Astrocyte (in vitro differentiated cells and primary cell): ENCODE data around the gene JPH4. TPM values are rescaled to one million over a fixed set of nuclear protein-coding genes. Genes with fewer than 3 reads are reported as not detected.

ENCODE experiments used
- DNase-seq: peaks from one replicate; pipeline ENCODE4 v3.0.0-alpha.2; 2010; ENCODE audit warnings: low read depth
- FAIRE-seq: peaks from 2 replicates; lab custom pipeline; 2011; peaks lifted over from hg19 to GRCh38; lab: Jason Lieb, UNC
- H2AFZ ChIP-seq: 2 replicates; pipeline ENCODE4 v1.6.0; 2012; ENCODE audit warnings: low read depth, low read length, inconsistent platforms
- H3K27ac ChIP-seq: 2 replicates; pipeline ENCODE4 v1.5.1; 2011; ENCODE audit warnings: low read depth, low read length, inconsistent platforms
- H3K27me3 ChIP-seq: 2 replicates; pipeline ENCODE4 v1.6.0; 2011; ENCODE audit warnings: low read length, inconsistent platforms; ENCODE audit not compliant: insufficient read depth
- H3K36me3 ChIP-seq: 2 replicates; pipeline ENCODE4 v1.5.1; 2011; ENCODE audit warnings: low read length, inconsistent platforms; ENCODE audit not compliant: insufficient read depth
- H3K4me1 ChIP-seq: 2 replicates; pipeline ENCODE4 v1.5.1; 2011; ENCODE audit warnings: low read length, inconsistent platforms; ENCODE audit not compliant: insufficient read depth
- H3K4me2 ChIP-seq: 2 replicates; pipeline ENCODE4 v1.6.0; 2012; ENCODE audit warnings: low read length, inconsistent platforms
- H3K4me3 ChIP-seq: 2 replicates; pipeline ENCODE4 v1.5.1; 2011; ENCODE audit warnings: low read depth, mild to moderate bottlenecking, low read length, inconsistent platforms; ENCODE audit not compliant: insufficient read depth
- H3K79me2 ChIP-seq: 2 replicates; pipeline ENCODE4 v1.6.0; 2012; ENCODE audit warnings: mild to moderate bottlenecking, low read length, inconsistent platforms; ENCODE audit not compliant: insufficient read depth
- H3K9ac ChIP-seq: 2 replicates; pipeline ENCODE4 v1.6.0; 2012; ENCODE audit warnings: mild to moderate bottlenecking, low read length, inconsistent platforms
- H3K9me3 ChIP-seq: 2 replicates; pipeline ENCODE4 v1.5.1; 2012; ENCODE audit warnings: low read depth, mild to moderate bottlenecking, low read length, inconsistent platforms; ENCODE audit not compliant: insufficient read depth
- H4K20me1 ChIP-seq: 2 replicates; pipeline ENCODE4 v1.6.0; 2012; ENCODE audit warnings: low read length, inconsistent platforms; ENCODE audit not compliant: insufficient read depth
- H3K27ac Mint-ChIP-seq: one replicate; pipeline ENCODE4 v1.8.0; 2021; ENCODE audit warnings: mild to moderate bottlenecking, mixed read lengths; ENCODE audit not compliant: unreplicated experiment
- H3K27me3 Mint-ChIP-seq: one replicate; pipeline ENCODE4 v1.8.0; 2021; ENCODE audit warnings: low read depth, mixed read lengths; ENCODE audit not compliant: unreplicated experiment
- H3K36me3 Mint-ChIP-seq: one replicate; pipeline ENCODE4 v1.8.0; 2021; ENCODE audit warnings: low read depth, mixed read lengths; ENCODE audit not compliant: unreplicated experiment
- H3K4me1 Mint-ChIP-seq: one replicate; pipeline ENCODE4 v1.8.0; 2021; ENCODE audit warnings: low read depth, mixed read lengths; ENCODE audit not compliant: unreplicated experiment
- H3K4me3 Mint-ChIP-seq: one replicate; pipeline ENCODE4 v1.8.0; 2021; ENCODE audit warnings: mild to moderate bottlenecking, moderate library complexity, mixed read lengths; ENCODE audit not compliant: unreplicated experiment
- H3K9me3 Mint-ChIP-seq: one replicate; pipeline ENCODE4 v1.8.0; 2021; ENCODE audit warnings: mild to moderate bottlenecking, mixed read lengths; ENCODE audit not compliant: unreplicated experiment
- CTCF ChIP-seq: IDR thresholded peaks from 2 replicates; pipeline ENCODE4 v1.5.1; 2011; ENCODE audit warnings: low read depth, mild to moderate bottlenecking, inconsistent platforms, low read length, moderate library complexity; ENCODE audit not compliant: insufficient read depth
- EZH2 ChIP-seq: IDR thresholded peaks from 2 replicates; pipeline ENCODE4 v1.6.1; 2012; ENCODE audit warnings: mild to moderate bottlenecking, low read length, inconsistent platforms; ENCODE audit not compliant: insufficient read depth
- total RNA-seq: library from RNA; stranded (reverse); gene quantifications from 2 replicates; pipeline ENCODE4 v1.2.1, GENCODE V29; 2021

JPH4 gene
- total RNA-seq, 1 donor from 2014 or later: 1.1 TPM

GRCh38 chr14:23566778-23567185, 11.8 kb downstream of the JPH4 start:
- Mint-ChIP-seq H3K4me3 (peak overlapping the region; percentile 99), H3K9me3 (no peaks in the 10 kb centered on the region), H3K36me3 (peaks cover 1% of the 10 kb centered on the region), H3K27me3 (peaks cover under 1% of the 10 kb centered on the region), H3K4me1 (peaks cover 13% of the 10 kb centered on the region), H3K27ac (no peak overlapping the region)
- no peaks in the 10 kb centered on the region for H4K20me1 ChIP-seq
- H3K4me3 ChIP-seq: peak overlapping the region; percentile 75
- H2AFZ ChIP-seq: peak overlapping the region; percentile 91
- FAIRE-seq: no peak
- no peak for DNase-seq
- H3K4me1 ChIP-seq: peaks cover 9% of the 10 kb centered on the region
- no peak overlapping the region for H3K27ac ChIP-seq
- H3K9me3 ChIP-seq: no peaks in the 10 kb centered on the region
- H3K36me3 ChIP-seq: no peaks in the 10 kb centered on the region
- H3K27me3 ChIP-seq: no peaks in the 10 kb centered on the region
- no peak for TF ChIP-seq CTCF
- TF ChIP-seq EZH2: no peak
- no peaks in the 10 kb centered on the region for H3K79me2 ChIP-seq
- peak overlapping the region; percentile 76 for H3K9ac ChIP-seq
- peak overlapping the region; percentile 89 for H3K4me2 ChIP-seq

- H3K4me3 ChIP-seq: no peak overlapping the region
- no peak overlapping the region for H3K9ac ChIP-seq
Observed at GRCh38 chr14:23566112-23566777, 12.3 kb downstream of the JPH4 start.

More at GRCh38 chr14:23566112-23566777, 12.3 kb downstream of the JPH4 start:
- Mint-ChIP-seq H3K36me3 (peaks cover 5% of the 10 kb centered on the region), H3K4me3 (peak overlapping the region; percentile 99), H3K9me3 (no peaks in the 10 kb centered on the region), H3K4me1 (peaks cover 13% of the 10 kb centered on the region), H3K27ac (no peak overlapping the region), H3K27me3 (no peaks in the 10 kb centered on the region)
- Histone ChIP-seq H2AFZ (no peak overlapping the region), H3K27ac (no peak overlapping the region), H3K4me2 (peak overlapping the region; percentile 89), H3K79me2 (no peaks in the 10 kb centered on the region), H3K36me3 (no peaks in the 10 kb centered on the region), H4K20me1 (no peaks in the 10 kb centered on the region), H3K9me3 (no peaks in the 10 kb centered on the region), H3K4me1 (peaks cover 9% of the 10 kb centered on the region), H3K27me3 (no peaks in the 10 kb centered on the region)
- no peak for FAIRE-seq
- TF ChIP-seq CTCF (no peak), EZH2 (no peak)
- no peak for DNase-seq
